ENCODE data around the gene PDE11A. TPM values are rescaled to one million over a fixed set of nuclear protein-coding genes. Genes with fewer than 3 reads are reported as not detected.

The PDE11A gene
- total RNA-seq, 5 donors from 2014 or later (not counting 1 experiment from before 2014, with no cell fraction given) = not detected

- H3K4me3 Mint-ChIP-seq = no peak overlapping the region
- WGBS (ENCODE audit: insufficient coverage) = 100% methylated on average over 1 of the region's 4 CpGs
- H3K27ac ChIP-seq (ENCODE audit: low read length) = no peak overlapping the region
- H3K9me3 ChIP-seq = no peaks in the 10 kb centered on the region
- ChIA-PET CTCF (no interaction called here), POLR2A (no interaction called here)
- no peak overlapping the region for H3K4me3 ChIP-seq (ENCODE audit: control insufficient read depth in 1 of 2, extremely low read depth in 1 of 2, low read length in 1 of 2)
- no peaks in the 10 kb centered on the region for H3K4me1 ChIP-seq (ENCODE audit: control insufficient read depth in 1 of 2, extremely low read depth in 1 of 2, insufficient read depth in 2 of 2, low read length in 2 of 2)
- H3K36me3 ChIP-seq (ENCODE audit: control insufficient read depth in 2 of 2, extremely low read depth in 1 of 2, insufficient read depth in 1 of 2, low read length in 1 of 2) = no peaks in the 10 kb centered on the region
- DNase-seq = no peak
- no peaks in the 10 kb centered on the region for H3K9me3 Mint-ChIP-seq
- peaks cover 20 to 28% of the 10 kb centered on the region in 2 donors for H3K27me3 Mint-ChIP-seq
- H3K27ac Mint-ChIP-seq = no peak overlapping the region
- H3K36me3 Mint-ChIP-seq = no peaks in the 10 kb centered on the region
- peaks cover 0 to 3% of the 10 kb centered on the region in 2 experiments for H3K27me3 ChIP-seq (replicated peaks in 1 of 2; ENCODE audit: control insufficient read depth in 2 of 2, extremely low read depth in 1 of 2, insufficient read depth in 2 of 2, low read length in 1 of 2)
- ATAC-seq (replicated peaks in 1 of 4) = no peak
- H3K4me1 Mint-ChIP-seq = no peaks in the 10 kb centered on the region
These were observed 422.7 kb downstream of the PDE11A start for GRCh38 chr2:177649568-177650518.

- Histone ChIP-seq H3K4me3 (ENCODE audit: control insufficient read depth in 1 of 2, extremely low read depth in 1 of 2, low read length in 1 of 2) (no peak overlapping the region), H3K9me3 (no peaks in the 10 kb centered on the region), H3K4me1 (ENCODE audit: control insufficient read depth in 1 of 2, extremely low read depth in 1 of 2, insufficient read depth in 2 of 2, low read length in 2 of 2) (no peaks in the 10 kb centered on the region), H3K27me3 (replicated peaks in 1 of 2; ENCODE audit: control insufficient read depth in 2 of 2, extremely low read depth in 1 of 2, insufficient read depth in 2 of 2, low read length in 1 of 2) (peaks cover 0 to 4% of the 10 kb centered on the region in 2 experiments), H3K36me3 (ENCODE audit: control insufficient read depth in 2 of 2, extremely low read depth in 1 of 2, insufficient read depth in 1 of 2, low read length in 1 of 2) (no peaks in the 10 kb centered on the region), H3K27ac (ENCODE audit: low read length) (no peak overlapping the region)
- H3K4me1 Mint-ChIP-seq = no peaks in the 10 kb centered on the region
- peaks cover 11 to 16% of the 10 kb centered on the region in 2 donors for H3K27me3 Mint-ChIP-seq
- H3K27ac Mint-ChIP-seq = no peak overlapping the region
- CTCF ChIA-PET = no interaction called here
- DNase-seq (no peak), ATAC-seq (replicated peaks in 1 of 4) (no peak)
- no CpG with 5 or more reads among the region's 1 CpG for WGBS (ENCODE audit: insufficient coverage)
- no peak overlapping the region for H3K4me3 Mint-ChIP-seq
- H3K36me3 Mint-ChIP-seq = no peaks in the 10 kb centered on the region
- no peaks in the 10 kb centered on the region for H3K9me3 Mint-ChIP-seq
- POLR2A ChIA-PET = no interaction called here
These were observed 425.8 kb downstream of the PDE11A start for GRCh38 chr2:177646791-177647190.

GRCh38 chr2:177646241-177646640 lies 426.3 kb downstream of the PDE11A start:
- Histone ChIP-seq H3K4me3 (ENCODE audit: control insufficient read depth in 1 of 2, extremely low read depth in 1 of 2, low read length in 1 of 2) (no peak overlapping the region), H3K27me3 (replicated peaks in 1 of 2; ENCODE audit: control insufficient read depth in 2 of 2, extremely low read depth in 1 of 2, insufficient read depth in 2 of 2, low read length in 1 of 2) (peaks cover 0 to 4% of the 10 kb centered on the region in 2 experiments), H3K36me3 (ENCODE audit: control insufficient read depth in 2 of 2, extremely low read depth in 1 of 2, insufficient read depth in 1 of 2, low read length in 1 of 2) (no peaks in the 10 kb centered on the region), H3K27ac (ENCODE audit: low read length) (no peak overlapping the region), H3K4me1 (ENCODE audit: control insufficient read depth in 1 of 2, extremely low read depth in 1 of 2, insufficient read depth in 2 of 2, low read length in 2 of 2) (no peaks in the 10 kb centered on the region), H3K9me3 (no peaks in the 10 kb centered on the region)
- H3K4me1 Mint-ChIP-seq = no peaks in the 10 kb centered on the region
- DNase-seq = no peak
- ATAC-seq (replicated peaks in 1 of 4) = no peak
- H3K27ac Mint-ChIP-seq = no peak overlapping the region
- H3K4me3 Mint-ChIP-seq = no peak overlapping the region
- ChIA-PET CTCF (interaction anchor here in 1 of 2 donors (0.5 kb wide), 1 partner anchor 1521 kb away, joined by 8 read pairs; no protein-coding TSS in a partner anchor), POLR2A (no interaction called here)
- H3K36me3 Mint-ChIP-seq = no peaks in the 10 kb centered on the region
- no peaks in the 10 kb centered on the region for H3K9me3 Mint-ChIP-seq
- peaks cover 11 to 16% of the 10 kb centered on the region in 2 donors for H3K27me3 Mint-ChIP-seq

- no peaks in the 10 kb centered on the region for H3K9me3 ChIP-seq
- H3K9me3 Mint-ChIP-seq = no peaks in the 10 kb centered on the region
- H3K4me3 ChIP-seq (ENCODE audit: control insufficient read depth in 1 of 2, extremely low read depth in 1 of 2, low read length in 1 of 2) = no peak overlapping the region
- peaks cover 17 to 20% of the 10 kb centered on the region in 2 donors for H3K27me3 Mint-ChIP-seq
- H3K27ac Mint-ChIP-seq = no peak overlapping the region
- WGBS (ENCODE audit: insufficient coverage) = no CpG with 5 or more reads among the region's 2 CpGs
- ChIA-PET POLR2A (no interaction called here), CTCF (interaction anchor here in 1 of 2 donors (0.7 kb wide), 1 partner anchor 521 kb away, joined by 3 read pairs; no protein-coding TSS in a partner anchor)
- H3K36me3 Mint-ChIP-seq = no peaks in the 10 kb centered on the region
- ATAC-seq (replicated peaks in 1 of 4) = no peak
- peaks cover 0 to 4% of the 10 kb centered on the region in 2 experiments for H3K27me3 ChIP-seq (replicated peaks in 1 of 2; ENCODE audit: control insufficient read depth in 2 of 2, extremely low read depth in 1 of 2, insufficient read depth in 2 of 2, low read length in 1 of 2)
- no peak for DNase-seq
- no peaks in the 10 kb centered on the region for H3K4me1 ChIP-seq (ENCODE audit: control insufficient read depth in 1 of 2, extremely low read depth in 1 of 2, insufficient read depth in 2 of 2, low read length in 2 of 2)
- H3K36me3 ChIP-seq (ENCODE audit: control insufficient read depth in 2 of 2, extremely low read depth in 1 of 2, insufficient read depth in 1 of 2, low read length in 1 of 2) = no peaks in the 10 kb centered on the region
- no peak overlapping the region for H3K4me3 Mint-ChIP-seq
- H3K4me1 Mint-ChIP-seq = no peaks in the 10 kb centered on the region
- H3K27ac ChIP-seq (ENCODE audit: low read length) = no peak overlapping the region
These were observed 431.2 kb downstream of the PDE11A start for GRCh38 chr2:177641331-177641730.

- CTCF ChIA-PET = no interaction called here
- no peak overlapping the region for H3K27ac Mint-ChIP-seq
- POLR2A ChIA-PET = no interaction called here
These were observed 432.2 kb downstream of the PDE11A start for GRCh38 chr2:177640423-177640822.

GRCh38 chr2:177639262-177639914 lies 433.2 kb downstream of the PDE11A start:
- Histone ChIP-seq H3K27me3 (replicated peaks in 1 of 2; ENCODE audit: control insufficient read depth in 2 of 2, extremely low read depth in 1 of 2, insufficient read depth in 2 of 2, low read length in 1 of 2) (peaks cover 0 to 6% of the 10 kb centered on the region in 2 experiments), H3K4me1 (ENCODE audit: control insufficient read depth in 1 of 2, extremely low read depth in 1 of 2, insufficient read depth in 2 of 2, low read length in 2 of 2) (no peaks in the 10 kb centered on the region), H3K36me3 (ENCODE audit: control insufficient read depth in 2 of 2, extremely low read depth in 1 of 2, insufficient read depth in 1 of 2, low read length in 1 of 2) (no peaks in the 10 kb centered on the region), H3K4me3 (ENCODE audit: control insufficient read depth in 1 of 2, extremely low read depth in 1 of 2, low read length in 1 of 2) (no peak overlapping the region), H3K27ac (ENCODE audit: low read length) (no peak overlapping the region), H3K9me3 (no peaks in the 10 kb centered on the region)
- H3K9me3 Mint-ChIP-seq = no peaks in the 10 kb centered on the region
- ChIA-PET POLR2A (no interaction called here), CTCF (interaction anchor here in 1 of 2 donors (0.6 kb wide), 1 partner anchor 12 kb away, joined by 9 read pairs; no protein-coding TSS in a partner anchor)
- no peaks in the 10 kb centered on the region for H3K36me3 Mint-ChIP-seq
- no peak overlapping the region for H3K4me3 Mint-ChIP-seq
- ATAC-seq (replicated peaks in 1 of 4) (no peak), DNase-seq (no peak)
- no peaks in the 10 kb centered on the region for H3K4me1 Mint-ChIP-seq
- H3K27me3 Mint-ChIP-seq = peaks cover 16 to 17% of the 10 kb centered on the region in 2 donors
- 83% methylated on average over 1 of the region's 2 CpGs for WGBS (ENCODE audit: insufficient coverage)
- H3K27ac Mint-ChIP-seq = no peak overlapping the region

More at GRCh38 chr2:177640423-177640822, 432.2 kb downstream of the PDE11A start:
- ATAC-seq (replicated peaks in 1 of 4) (no peak), DNase-seq (no peak)
- Mint-ChIP-seq H3K4me1 (no peaks in the 10 kb centered on the region), H3K36me3 (no peaks in the 10 kb centered on the region), H3K9me3 (no peaks in the 10 kb centered on the region), H3K27me3 (peaks cover 16 to 17% of the 10 kb centered on the region in 2 donors), H3K4me3 (no peak overlapping the region)
- H3K27ac ChIP-seq (ENCODE audit: low read length) = no peak overlapping the region
- H3K4me1 ChIP-seq (ENCODE audit: control insufficient read depth in 1 of 2, extremely low read depth in 1 of 2, insufficient read depth in 2 of 2, low read length in 2 of 2) = no peaks in the 10 kb centered on the region
- 74% methylated on average over 3 of the region's 3 CpGs for WGBS (ENCODE audit: insufficient coverage)
- H3K36me3 ChIP-seq (ENCODE audit: control insufficient read depth in 2 of 2, extremely low read depth in 1 of 2, insufficient read depth in 1 of 2, low read length in 1 of 2) = no peaks in the 10 kb centered on the region
- H3K27me3 ChIP-seq (replicated peaks in 1 of 2; ENCODE audit: control insufficient read depth in 2 of 2, extremely low read depth in 1 of 2, insufficient read depth in 2 of 2, low read length in 1 of 2) = peaks cover 0 to 4% of the 10 kb centered on the region in 2 experiments
- no peaks in the 10 kb centered on the region for H3K9me3 ChIP-seq
- H3K4me3 ChIP-seq (ENCODE audit: control insufficient read depth in 1 of 2, extremely low read depth in 1 of 2, low read length in 1 of 2) = no peak overlapping the region

All from T-cell (primary cell).